GM21367 (cell line): ENCODE measurements around the gene MACROD2.
"Not testable (repeated sequence)": the region's sequence is repeated elsewhere in the genome, so short reads cannot be mapped to it uniquely, and the experiment has no call there.

Experiments used
- ATAC-seq: cut with Tn5 transposase; IDR thresholded peaks from one replicate; pipeline ENCODE4 v1.9.1; 2021; ENCODE audit not compliant: unreplicated experiment

Gene MACROD2

DNA sequence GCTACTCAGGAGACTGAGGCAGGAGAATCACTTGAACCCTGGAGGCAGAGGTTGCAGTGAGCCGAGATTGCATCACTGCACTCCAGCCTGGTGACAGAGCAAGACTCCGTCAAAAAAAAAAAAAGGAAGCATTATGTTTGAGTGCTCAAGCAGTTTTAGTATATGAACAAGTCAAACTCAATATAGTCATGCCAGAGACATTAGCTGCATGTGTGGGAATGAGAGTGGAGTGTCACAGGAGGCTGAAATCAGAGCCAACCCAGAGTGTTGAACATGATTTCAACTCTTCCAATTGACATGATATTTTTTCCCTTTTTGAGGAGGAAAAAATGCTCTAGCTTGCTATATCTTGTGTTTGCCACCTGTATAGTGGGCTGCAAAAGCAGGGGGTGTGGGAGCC is 931.1 kb downstream of the MACROD2 start:
- not testable (repeated sequence) for ATAC-seq

DNA sequence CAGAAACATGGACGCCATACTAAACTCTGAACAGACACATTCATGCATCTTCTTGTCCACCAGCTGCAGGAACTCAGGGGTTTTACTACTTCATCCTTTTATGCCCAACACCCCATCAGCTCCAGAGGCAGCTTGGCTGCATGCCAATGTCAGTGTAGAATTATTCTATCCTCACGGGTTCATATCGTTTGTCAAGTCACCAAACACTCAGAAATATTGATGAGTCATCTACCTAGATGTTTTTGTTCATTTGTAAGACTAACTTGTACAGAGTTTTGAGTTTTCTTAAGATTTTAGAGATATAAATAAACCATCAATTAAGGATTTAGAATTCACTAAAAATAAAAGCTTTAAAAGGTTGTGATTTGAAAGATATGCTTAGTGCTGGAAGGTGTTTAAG is 932.8 kb downstream of the MACROD2 start:
- no peak for ATAC-seq

DNA sequence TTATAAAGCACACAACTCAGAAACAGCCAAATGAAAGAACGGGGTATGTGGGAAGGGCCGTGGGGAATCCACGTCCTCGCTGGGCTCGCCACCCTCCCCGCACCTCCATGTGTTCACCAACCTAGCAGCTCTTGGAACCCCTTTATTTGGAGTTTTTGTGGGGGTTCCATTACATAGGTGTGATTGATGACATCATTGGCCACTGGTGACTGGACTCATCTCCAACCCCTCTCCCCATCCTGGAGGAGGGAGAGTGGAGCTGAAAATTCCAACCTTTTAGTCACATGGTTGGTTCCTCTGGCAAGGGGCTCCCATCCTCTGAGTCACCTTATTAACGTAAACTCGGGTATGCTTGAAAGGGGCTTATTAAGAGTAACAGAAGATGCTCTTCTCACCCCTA is 934.1 kb downstream of the MACROD2 start:
- no peak for ATAC-seq

DNA sequence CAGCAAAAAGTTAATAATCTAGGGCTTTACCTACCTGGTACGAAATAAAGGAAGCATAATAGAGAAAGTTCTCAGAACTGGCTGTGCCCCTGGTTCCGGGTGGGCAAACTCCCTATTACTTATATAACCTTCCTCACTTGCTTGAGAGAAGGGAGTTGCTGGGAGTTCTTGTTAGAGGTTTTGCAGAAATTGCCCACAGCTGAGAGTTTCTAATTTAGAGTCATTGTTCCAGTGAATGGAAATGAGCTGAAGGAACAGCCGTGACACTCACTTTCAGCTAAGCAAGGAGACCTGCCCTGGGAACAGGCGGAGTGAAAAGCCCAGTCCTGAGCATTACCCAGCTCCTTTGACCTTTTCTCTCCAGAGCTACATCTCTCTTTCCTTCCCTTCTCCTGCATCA is 936.7 kb downstream of the MACROD2 start:
- ATAC-seq: no peak

DNA sequence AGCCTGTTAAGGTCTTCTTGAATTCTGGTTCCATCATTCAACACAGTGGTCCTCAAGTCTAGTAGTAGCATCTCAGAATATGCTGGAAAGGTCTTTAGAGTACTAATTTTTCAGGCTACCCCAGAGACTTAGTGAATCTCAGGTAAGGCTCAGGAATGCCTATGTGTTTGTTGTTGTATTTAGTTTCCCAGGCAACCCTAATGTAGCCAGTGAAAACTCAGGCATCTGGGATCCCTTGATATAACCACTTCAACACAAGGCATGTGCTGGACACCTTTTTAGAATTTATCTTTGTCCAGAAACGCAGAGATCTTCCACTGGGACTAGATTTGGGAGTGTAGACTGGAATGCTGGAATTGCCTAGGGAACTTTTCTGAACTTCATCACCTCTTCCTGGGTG is 940.0 kb downstream of the MACROD2 start:
- ATAC-seq: no peak

DNA sequence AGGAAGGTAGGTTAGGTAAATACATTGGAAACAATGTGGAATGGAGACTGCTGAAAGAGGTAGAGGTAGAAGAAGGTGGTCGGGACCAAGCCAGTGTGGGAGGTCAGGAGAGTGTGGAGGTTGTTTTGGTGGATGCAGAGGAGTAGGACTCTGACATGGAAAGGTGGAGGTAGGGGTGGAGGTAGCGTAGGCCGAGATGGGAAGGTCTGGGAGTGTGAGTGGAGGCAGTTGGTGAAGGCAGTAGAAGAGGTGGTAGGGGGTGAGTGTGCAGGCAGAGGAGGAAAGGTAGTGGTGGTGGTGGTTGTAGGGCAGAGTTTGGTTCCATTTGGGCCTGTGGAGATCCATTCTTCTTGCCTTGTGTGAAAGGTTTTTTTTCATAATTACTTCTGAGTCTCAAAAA is 941.7 kb downstream of the MACROD2 start:
- ATAC-seq: no peak

DNA sequence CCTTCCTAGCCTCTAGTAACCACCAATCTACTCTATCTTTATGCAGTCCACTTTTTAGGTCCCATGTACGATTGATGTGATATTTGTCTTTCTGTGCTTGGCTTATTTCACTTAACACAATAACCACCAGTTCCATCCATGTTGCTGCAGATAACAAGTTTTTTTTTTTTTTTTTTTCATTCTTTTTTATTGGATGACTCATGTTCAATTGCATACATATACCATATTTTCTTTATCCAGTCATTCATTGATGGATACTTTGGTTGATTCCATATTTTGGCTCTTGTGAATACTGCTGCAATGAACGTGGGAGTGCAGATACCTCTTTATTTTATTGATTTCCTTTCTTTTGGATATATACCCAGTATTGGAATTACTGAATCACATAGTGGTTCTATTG is 942.5 kb downstream of the MACROD2 start:
- no peak for ATAC-seq

DNA sequence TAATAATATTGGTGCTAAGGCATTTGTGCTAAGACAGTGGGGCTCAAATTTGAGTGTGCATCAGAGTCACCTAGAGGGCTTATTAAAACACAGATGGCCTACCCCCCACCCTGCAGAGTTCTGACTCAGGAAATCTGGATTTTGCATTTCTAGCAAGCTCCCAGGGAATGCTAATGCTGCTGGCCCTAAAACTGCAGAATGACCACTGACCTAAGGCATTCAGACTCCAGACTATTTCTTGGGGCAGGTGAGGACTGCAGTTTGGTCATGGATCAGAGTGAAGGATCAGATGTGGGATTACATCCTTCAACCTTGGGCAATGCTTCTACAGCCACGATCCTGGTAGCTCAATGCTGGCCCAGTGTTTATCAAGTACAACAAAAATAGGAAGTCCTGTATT is 952.2 kb downstream of the MACROD2 start:
- no peak for ATAC-seq

DNA sequence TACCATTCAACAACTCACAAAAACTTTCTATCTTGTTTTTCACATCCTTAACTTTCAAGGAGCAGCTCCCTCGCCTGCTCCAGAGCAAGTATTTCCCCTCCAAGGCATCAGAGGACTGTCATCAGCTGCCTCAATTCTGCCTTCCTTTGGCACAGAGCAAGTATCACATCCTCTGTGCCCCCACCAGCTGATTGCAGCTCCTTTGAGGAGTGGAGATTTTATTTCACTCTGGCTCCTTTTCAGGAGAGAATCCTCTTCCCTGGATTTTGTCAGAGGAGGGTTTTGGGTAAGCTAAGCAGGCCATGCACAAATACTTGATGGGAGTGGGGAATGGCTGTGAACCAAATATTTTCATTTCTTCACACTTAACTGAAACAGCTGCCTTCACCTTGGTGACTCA is 952.6 kb downstream of the MACROD2 start:
- no peak for ATAC-seq

DNA sequence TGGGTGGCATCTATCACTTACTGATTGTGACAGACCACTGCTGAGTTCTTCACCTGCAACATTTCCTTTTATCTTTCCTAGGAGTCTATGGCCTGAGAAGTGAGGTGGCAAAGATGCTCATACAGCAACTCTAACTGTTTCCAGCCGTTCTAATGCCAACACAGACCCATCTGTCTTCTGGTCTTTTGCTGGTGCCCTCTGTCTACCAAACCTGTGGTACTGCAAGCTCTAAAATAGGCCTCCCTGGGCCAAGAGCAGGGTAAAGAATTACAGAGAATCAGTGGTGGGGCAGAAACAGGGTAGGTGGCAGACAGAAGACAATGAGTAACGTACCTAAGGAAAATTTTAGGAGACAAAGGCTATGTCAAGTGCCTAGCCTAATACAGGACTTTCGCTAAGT is 953.1 kb downstream of the MACROD2 start:
- no peak for ATAC-seq

DNA sequence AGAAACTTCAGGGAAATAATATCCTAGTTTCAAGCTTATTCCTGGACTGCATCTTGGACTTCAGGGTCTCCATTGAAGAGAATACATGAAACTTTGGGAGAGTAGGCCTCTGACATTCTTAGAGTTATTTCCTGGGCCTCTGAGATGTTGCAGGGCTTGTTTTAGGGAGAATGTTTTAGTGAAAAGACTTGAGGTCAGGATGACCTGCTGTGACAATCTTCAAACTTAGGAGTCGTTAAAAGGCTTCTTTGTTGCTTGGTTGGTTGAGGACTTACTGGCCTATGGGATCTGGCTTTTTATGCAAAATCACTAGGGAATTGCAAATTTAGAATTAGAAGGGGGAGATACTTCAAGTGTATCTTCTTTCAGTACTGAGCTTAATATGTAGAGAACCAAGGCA is 955.3 kb downstream of the MACROD2 start:
- peak; percentile 2 for ATAC-seq

DNA sequence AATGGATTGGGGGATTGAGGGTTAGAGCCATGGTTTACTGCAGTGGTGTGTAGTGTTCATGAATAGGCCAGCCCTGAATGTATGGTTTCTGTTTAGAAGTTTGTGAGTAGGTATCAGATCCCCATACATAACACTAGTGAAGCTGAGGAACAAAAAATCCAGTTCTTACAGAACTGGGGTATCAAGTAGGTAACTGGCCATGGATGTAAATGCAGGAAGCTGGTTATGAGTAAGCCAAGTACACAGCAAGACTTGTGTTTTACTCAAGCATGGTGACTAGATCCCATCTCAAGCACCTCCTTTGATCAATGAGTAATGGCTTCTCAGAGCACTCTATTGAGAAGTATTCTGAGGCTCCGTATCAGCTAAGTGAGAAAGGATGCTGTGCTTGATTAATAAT is 955.8 kb downstream of the MACROD2 start:
- ATAC-seq: peak; percentile 55

DNA sequence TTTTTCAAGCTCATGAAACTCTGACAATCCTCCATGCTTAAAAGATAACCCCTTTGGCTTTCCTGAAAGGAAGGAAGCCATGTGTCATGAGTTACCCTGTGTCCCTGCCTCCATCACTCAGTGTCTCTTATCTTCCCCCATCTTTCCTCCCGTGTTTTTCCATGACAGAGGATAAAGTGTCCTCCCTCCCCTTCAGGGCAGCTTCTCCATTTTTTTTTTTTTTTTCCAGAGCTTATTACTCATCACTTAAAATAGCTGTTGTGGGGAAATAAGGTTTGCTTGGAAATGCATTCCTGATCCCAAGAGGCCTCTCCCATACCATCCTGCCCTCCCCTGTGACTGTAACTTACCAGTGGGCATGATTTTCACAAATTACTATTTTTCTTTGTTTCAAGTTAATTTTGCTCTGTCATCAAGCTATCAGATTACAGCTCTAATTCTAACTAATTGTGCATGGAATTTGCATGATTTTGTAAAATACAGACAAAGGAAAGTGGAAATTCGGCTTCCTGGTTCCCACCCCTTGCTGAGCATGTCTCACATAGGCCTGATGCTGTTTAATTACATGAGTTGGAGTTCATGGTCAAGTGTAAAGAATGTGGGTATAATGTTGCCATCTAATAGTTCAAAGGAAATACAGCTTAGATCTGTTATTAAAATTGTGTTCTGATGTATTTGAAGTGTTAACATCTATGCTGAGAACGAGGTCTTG is 956.5 kb downstream of the MACROD2 start:
- ATAC-seq: no peak

DNA sequence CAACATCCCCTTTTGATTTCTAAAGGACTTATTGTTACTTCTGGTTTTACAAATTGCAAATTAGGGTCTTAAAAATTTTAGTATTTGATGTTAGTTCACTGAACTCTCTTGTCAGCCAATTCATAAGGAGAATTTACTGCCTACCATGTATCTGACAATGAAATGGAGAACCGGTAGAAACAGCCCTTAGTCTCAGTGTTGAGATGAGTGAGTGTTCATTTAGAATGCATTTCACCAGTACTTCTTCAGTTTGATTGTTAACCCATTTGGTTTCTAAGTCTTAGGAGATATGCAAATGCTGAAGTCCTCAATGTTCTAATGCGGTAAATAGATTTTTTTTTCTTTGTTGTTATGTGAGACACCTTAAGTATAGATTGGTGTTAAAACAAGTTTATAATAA is 958.4 kb downstream of the MACROD2 start:
- no peak for ATAC-seq

DNA sequence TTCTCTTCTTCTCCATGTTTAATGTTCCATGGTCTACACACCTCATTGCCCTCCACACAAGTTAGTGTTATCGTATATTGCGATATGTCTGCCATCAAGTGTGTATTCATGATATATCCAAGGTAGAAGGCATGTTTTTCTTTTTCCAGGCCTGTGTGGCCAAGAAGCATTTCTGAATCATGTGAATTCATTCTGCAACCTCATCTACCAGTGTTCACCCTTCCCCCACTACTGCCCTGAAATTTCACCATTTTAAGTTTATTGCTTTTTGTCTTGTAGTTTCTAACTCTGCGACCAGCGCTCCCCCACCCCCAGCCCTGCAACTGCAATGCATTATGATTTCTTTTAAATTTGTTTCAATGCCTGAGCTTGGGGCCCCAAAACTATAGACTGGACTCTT is 960.1 kb downstream of the MACROD2 start:
- ATAC-seq: no peak

DNA sequence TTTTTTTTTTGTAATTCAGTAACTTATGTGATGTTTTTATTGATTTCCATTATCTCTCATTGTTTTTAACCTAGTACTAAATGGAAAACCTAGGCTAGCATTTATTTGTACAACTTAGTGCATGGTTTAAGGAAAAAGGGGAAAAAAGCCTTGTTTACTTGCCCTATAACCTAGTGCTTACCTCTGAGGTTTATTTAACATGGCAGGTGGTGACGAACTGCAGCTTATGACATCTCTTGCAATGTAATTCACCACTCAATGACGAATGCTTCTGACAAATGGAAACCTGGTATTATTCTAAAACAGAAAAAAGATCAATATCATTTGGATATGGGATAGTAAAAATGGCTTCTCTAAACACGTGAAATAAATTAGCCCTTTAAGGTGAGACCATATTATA is 960.7 kb downstream of the MACROD2 start:
- ATAC-seq: no peak

DNA sequence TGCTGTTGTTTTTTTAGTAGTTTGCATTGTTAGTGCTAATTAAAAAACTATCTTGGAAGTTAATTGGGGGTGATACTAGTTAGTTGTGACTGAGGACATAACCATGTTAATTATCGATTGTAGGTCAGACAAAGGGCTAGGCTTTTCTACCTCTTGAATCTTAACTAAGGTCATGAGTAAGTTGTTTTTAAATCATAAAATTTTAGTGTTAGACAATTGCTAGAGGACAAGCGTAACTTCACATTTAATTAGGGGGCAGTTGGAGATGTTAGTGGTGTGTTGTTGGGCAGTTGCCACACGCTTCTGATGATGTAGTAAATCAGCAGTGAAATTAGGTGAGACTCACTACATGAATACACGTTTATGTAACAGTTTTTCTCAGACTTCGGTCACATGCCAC is 961.2 kb downstream of the MACROD2 start:
- ATAC-seq: no peak

DNA sequence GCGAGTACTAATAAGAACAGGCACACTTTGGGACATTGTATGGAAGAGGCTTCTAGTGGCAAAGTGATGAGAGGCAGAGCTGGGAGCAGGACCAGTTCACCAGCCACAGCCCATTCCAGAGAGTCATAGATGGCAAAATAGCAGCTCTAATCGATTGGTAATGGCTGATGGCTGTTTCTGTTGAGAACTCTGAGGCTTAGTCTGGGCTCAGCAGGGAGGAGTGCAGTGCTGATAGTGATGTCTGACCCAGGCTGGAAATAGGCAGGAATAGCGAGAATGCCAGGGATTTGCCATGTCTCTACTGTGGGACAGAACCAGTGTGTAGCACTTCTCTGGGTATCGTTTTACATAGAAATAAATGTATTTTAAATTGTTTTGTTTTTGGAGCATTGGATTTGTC is 962.1 kb downstream of the MACROD2 start:
- ATAC-seq: no peak

DNA sequence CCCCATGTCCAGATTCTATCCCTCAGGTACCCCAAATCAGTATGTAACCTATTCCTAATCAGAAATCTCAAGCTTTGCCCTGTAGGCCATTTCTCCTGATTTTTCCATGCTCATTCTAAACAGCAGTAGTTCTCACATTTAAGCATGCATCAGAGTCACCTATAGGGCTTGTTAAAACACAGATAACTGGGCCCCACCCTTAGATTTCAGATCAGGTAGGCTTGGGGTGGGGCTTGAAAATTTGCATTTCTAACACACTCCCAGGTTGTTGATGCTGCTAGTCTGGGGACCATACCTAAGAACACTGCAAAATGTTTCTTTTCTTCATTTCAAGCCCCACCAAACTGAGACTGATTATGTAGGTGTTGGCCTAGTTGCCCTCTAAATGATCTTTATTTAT is 963.3 kb downstream of the MACROD2 start:
- ATAC-seq: no peak

DNA sequence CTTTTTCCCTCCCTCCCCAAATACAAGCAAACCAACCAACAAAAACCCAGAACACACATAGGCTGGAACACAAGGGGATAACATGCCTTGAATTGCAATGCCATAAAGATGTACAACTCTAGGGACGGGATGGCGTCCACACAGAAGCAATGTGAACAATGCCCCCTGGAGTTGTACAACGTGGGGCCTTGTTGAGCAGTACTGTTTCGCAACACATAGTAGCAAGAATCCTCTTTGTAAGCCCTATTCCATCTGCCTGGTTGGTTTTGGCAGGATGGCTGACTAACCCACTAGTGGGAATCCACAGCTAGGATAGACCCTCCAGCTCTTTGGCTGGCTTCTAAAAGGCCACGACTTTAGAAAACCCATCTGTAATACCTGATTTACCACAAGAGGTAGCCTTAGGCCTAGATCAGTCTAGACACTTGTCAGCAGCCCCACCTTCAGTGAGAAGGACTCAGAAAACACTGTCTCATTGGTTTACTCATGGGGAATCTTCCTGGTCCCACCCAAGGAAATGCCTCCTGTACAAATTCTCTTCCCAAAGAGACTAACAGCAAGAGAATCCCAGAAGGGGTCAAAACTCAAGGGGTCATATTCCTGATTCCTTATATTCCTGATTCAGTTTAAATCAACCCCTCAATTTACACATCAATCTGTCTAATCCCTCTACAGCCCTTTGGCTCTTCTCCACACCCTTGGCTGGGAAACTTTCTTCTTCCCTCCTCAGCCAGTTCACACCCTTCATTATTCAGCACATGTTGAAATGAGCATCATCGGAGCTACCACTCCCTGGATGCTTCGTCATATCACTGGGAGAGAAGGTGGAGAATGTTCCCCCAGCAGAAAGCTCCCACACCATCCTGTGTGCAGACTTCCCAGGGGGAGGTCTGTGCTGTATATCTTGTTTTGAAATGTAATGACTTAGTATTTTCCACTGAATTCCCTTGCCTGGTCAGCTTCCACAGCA is 964.5 kb downstream of the MACROD2 start:
- ATAC-seq: no peak

DNA sequence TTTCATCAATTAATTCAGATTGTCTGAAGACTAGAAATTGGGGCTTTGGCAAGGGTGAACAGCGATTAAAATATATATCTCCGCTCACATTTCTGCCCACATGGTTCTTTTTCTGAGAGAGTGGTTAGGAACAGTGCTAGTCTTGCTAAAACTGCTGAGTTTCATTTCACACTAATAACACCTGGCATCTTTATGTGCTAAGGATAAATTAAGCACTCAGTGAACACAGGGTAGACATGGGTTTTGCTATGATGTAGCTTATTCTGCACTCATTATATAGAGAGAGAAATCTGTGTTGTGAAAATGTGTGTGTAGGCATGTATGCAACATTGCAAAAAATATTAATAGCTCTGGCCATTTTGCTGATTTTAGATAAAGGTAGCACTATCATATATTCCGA is 965.5 kb downstream of the MACROD2 start:
- ATAC-seq: no peak

DNA sequence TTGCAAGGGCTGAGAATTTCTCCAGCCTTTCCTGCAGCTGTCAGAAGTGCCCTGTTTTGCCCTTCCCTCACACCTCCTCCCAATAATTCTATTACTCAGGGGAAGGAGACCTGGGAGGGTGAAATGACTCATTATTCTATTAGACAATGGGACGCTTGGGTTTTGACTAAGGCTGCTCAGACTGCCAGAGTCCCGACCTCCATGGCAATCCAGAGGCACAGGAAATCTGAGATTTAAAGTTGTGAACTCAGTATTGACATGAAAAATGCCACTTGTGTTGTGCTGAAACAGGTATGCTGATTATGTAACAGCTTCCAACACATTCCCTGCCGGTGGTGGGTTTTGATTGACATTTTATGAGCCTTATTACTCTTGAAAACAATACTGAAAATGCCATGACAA is 967.9 kb downstream of the MACROD2 start:
- no peak for ATAC-seq
